Stimulated activated CD4-positive, alpha-beta T cell treated with anti-CD3 and anti-CD28 coated beads, Interleukin-12 subunit alpha, Interleukin-12 subunit beta, amount 100 ng/mL, for 48 hours (primary cell): ENCODE measurements around the gene DMRT2.

ENCODE experiments used
- DNase-seq, 3 donors: peaks; one replicate each; pipeline ENCODE4 v3.0.0-alpha.2; 2020; ENCODE audit warnings: low read depth in 2 of 3, low spot score in 1 of 3

The DMRT2 gene

DNA sequence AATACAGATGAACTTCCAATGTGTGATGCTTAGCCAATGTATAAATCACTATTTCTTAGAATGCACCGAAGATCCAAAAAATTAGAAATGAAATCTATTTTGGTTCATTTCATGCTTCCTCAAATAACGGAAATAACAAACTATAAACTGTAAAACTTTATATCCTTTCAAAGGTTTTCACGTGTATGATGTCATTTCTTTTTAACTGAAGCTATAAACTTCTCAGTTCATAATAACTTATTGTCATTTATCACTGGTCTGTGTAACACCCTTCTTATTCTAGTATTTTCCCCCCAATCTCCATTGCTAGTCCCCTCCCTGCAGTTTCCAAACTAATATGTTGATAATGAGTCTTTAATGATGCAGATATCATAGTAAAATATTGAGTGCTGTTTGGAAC lies 36.4 kb downstream of the DMRT2 start:
- DNase-seq: no peak

DNA sequence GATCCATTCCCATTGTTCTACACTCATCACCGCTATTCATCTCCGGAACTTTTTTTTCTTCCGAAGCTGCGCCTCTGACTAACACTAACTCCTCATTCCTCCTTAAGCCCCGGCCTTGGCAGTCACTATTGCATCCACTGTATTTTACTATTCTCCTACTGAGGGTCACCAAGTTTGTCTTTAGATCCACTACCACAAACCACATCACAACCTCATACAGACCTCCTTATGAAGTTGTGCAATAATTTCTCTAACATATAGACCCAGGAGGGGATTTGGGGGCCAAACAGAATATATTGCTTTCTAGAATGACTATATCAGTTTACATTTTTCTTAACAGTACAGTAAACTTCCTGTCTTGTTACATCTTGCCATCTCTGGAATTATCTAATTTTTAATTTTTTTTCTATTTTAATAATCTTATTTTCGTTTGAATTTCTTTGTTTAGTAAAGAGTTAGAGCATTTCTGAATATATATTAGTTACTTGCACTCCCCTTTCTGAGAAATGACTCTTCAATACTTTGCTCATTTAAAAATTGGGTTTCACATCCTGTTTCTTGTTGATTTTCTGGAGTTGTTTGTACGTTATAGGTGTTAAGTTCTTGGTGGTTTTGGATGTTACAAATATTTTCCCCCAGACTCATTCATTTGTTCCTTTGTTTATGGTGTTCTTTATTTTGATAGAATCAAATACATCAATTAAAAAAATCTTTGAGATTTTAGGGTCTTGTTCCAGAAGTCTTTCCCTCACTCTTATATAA lies 37.1 kb downstream of the DMRT2 start:
- DNase-seq: no peak

DNA sequence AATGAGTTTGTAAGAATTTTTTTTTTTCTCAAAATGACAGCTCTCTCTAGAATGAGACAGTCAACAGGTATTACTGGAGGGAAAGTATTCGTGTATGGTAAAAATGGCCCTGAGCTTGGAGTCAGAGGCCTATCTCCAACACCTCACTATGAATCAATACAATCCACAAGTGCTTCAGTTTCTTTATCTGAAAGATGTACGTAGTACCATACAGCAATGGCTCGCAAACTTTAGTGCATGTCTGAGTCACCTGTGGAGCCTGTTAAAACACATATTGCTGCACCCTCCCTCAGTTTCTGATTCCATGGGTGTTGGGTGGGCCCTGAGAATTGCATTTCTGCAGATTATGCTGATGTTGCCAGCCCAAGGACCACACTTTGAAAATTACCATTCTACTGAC lies 44.6 kb downstream of the DMRT2 start:
- DNase-seq: no peak

DNA sequence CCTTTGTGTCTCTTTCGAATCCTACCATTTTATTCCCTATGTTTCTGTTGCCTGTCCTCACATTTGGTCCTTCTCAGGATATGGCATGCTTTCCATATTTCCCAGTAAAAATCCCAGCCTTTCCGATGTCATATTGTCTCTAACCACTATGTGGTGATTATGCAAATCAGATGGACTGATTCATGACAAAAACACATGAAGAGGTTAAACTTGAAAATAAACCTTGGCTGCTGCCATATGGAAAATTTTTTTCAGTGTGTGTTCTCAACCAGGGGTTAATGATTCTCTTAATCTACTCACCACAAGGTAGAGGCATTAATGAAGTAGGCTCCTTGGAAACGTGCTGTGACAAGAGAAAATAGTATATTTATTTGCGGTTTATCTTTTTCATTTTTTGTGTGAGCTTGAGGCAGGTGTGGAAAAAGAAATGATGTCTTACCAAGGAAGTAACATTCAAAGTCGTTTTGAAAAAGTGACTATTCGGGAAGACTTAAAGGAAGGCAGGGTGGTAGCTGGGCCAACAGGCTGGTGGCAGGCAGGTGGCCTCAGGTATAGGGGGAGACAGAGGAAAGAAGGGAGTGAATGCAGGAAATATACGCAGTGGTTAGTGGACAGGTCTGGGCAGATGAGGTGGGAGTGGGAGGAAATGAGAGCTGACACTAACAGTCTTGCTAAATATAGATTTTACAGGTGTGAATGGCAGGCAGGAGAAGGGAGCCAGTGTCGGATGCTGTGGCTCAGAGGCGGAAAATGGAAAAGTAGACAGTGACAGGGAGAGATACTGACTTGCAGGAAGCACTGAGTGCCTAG lies 46.2 kb downstream of the DMRT2 start:
- DNase-seq: no peak

DNA sequence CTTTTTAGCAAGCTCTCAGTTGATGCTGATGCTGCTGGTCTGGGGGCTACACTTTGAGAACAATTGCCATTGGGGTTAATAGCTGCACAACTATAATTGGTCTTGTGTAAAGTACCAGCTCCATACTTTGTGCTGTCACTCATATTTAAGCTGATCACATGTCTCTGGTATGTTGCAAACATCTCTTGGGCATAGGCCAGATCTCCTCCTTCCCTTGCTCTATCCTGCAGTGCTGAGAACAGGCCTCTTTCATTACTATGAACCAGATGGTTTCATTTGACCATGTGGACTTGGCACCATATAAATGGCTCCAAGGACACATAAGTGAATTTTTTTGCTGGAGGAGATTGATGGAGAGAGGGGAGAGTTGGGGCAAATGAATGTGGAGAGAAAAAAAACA lies 48.4 kb downstream of the DMRT2 start:
- DNase-seq: no peak

DNA sequence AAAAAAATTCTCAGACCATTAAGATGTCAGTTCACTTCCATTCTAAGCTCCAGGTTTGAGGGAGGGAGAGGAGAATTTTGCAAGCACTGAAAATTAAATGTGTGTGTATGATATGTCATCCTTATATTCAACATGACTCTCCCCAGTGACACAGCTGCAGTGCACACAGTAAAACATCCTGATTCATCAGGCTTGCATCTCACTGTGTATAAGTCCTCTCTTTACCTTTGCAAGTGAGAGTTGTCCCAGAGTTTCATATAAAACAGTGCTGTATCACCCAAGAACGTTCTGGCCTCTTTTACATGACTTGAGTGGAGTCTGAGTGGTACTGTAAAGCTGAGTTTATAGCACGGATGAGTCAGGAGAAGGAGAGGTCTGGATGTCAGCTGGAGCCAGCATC lies 50.0 kb downstream of the DMRT2 start:
- DNase-seq: no peak

DNA sequence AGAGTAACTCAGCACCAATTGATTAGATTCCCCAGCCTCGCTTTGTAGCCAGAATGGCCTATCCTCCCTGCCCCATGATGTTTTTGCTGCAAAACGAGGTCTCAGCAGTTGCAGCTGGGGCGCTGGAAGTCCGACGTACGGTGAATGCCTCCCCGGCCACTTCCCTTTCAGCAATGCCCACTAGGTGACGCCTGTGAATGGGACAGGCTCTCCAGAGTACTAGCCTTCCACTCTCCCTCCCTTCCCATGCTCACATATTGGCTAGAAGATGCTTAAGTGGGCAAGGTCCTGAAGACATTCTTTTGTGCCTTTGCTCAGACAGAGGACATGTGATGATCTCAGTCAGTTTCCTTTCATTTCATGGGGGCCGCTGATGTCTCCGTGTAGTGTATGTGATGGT lies 50.8 kb downstream of the DMRT2 start:
- DNase-seq: no peak

DNA sequence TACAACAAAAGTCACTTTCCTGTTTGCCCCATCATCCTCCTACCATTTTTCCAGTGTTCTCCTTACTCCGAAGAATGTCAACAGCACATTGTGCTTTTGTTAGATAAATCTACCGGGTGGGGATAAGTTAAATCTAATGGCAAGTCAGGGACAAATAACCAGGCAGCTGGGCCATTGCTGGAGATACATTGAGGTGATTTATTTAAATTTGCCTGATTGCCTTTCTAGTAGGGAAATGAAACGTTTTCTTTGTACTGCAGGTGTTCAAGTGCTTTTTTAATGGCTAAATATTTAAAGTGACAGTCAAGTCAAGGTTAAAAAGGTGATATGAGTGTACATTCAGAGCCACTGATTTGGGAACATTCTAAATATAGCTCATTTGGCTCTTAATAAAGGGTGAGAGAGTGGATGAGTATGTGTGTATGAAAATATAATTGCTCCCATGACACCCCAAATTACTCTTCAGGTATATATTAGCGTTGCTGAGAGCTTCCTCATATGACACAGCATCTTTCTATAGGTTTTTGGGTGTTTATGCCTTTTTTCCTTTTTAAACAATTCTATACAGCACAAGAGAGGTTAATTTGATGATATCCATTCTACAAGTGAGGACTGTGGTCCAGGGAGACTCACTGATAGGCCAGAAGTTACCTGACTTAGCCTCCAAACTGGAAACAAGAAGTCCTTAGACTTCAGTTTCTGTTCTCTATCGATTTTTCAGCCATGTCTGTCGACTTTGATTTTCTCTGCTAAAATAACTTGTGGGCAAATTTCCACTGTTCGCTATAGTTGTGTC lies 51.9 kb downstream of the DMRT2 start:
- DNase-seq: no peak

DNA sequence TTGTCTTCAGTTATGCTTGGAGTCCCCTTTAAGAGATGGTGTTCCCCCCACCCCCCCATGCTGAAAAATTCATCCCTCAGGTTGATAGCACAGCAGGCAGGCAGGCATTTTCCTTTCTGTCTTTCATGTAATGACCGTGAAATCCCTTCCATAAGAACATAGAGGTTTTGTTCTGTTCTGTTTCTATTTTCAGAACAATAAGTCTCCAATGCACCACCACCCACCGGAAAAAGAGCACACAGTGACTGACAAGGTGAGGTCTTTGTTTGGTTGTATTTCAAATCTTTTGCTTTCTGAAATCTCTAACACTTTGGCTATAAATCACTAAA lies 52.4 kb downstream of the DMRT2 start:
- no peak for DNase-seq
